IMR-90 (cell line): Measurements from ENCODE around the gene LGI2. TPM values are rescaled to one million over a fixed set of nuclear protein-coding genes. Genes with fewer than 3 reads are reported as not detected.

Experiments used
- ATAC-seq: fragments of 200-7000 bp; cut with Tn5 transposase; 2 replicates; pipeline ENCODE4 v1.9.1; 2020; ENCODE audit warnings: low read depth, mild to moderate bottlenecking, moderate library complexity
- BruUV-seq: library from RNA; stranded (reverse); fragments of 400-500 nt; replicated peaks from 2 replicates; lab custom pipeline; 2021; lab: Mats Ljungman, UMichigan
- CTCF ChIA-PET: fragments of 300-600 bp; formaldehyde crosslinking; extraction: SDS; loops from one replicate; lab custom pipeline; 2021; ENCODE audit warnings: antibody characterized with exemption; lab: Yijun Ruan, JAX
- POLR2A ChIA-PET: fragments of 300-600 bp; sonication (Branson Sonifier 250); formaldehyde crosslinking; loops from one replicate; lab custom pipeline; 2022; ENCODE audit warnings: antibody characterized with exemption; ENCODE audit not compliant: unreplicated experiment; lab: Charles Lee
- DNase-seq: peaks from one replicate; pipeline ENCODE4 v3.0.0; 2013
- H2AFZ ChIP-seq: replicated peaks from 2 replicates; pipeline ENCODE3; 2013; ENCODE audit warnings: low read length, mild to moderate bottlenecking; ENCODE audit not compliant: poor library complexity
- H2AK5ac ChIP-seq: 2 replicates; pipeline ENCODE4 v1.6.1; 2013; ENCODE audit warnings: low read depth, low read length, inconsistent platforms
- H2AK9ac ChIP-seq: replicated peaks from 2 replicates; pipeline ENCODE3; 2013; ENCODE audit warnings: mild to moderate bottlenecking, low read depth, low read length, moderate library complexity; ENCODE audit not compliant: poor library complexity
- H2BK120ac ChIP-seq: 2 replicates; pipeline ENCODE4 v1.6.1; 2013; ENCODE audit warnings: low read depth, low read length, inconsistent platforms
- H2BK15ac ChIP-seq: 3 replicates; pipeline ENCODE4 v1.6.1; 2013; ENCODE audit warnings: low read depth, low read length, inconsistent platforms
- H2BK20ac ChIP-seq: 2 replicates; pipeline ENCODE4 v1.6.1; 2013; ENCODE audit warnings: low read depth, mild to moderate bottlenecking, inconsistent platforms, low read length, moderate library complexity
- H2BK5ac ChIP-seq: 2 replicates; pipeline ENCODE4 v1.6.1; 2013; ENCODE audit warnings: mild to moderate bottlenecking, low read depth, low read length, inconsistent platforms; ENCODE audit not compliant: poor library complexity, severe bottlenecking
- H3K14ac ChIP-seq: replicated peaks from 2 replicates; pipeline ENCODE4 v1.6.1; 2013; ENCODE audit warnings: low read depth, low read length, inconsistent platforms
- H3K18ac ChIP-seq: 2 replicates; pipeline ENCODE4 v1.6.1; 2013; ENCODE audit warnings: low read depth, low read length, control low read depth
- H3K23ac ChIP-seq: 2 replicates; pipeline ENCODE4 v1.6.1; 2013; ENCODE audit warnings: low read depth, low read length, inconsistent platforms
- H3K27ac ChIP-seq: 2 replicates; pipeline ENCODE4 v1.5.1; 2013; ENCODE audit warnings: mild to moderate bottlenecking, control low read depth, low read length; ENCODE audit not compliant: insufficient read depth
- H3K27me3 ChIP-seq: 2 replicates; pipeline ENCODE4 v1.6.1; 2013; ENCODE audit warnings: low read length; ENCODE audit not compliant: control insufficient read depth, insufficient read depth
- H3K36me3 ChIP-seq: 2 replicates; pipeline ENCODE4 v1.6.1; 2013; ENCODE audit warnings: low read length, mixed read lengths; ENCODE audit not compliant: control insufficient read depth, insufficient read depth
- H3K4ac ChIP-seq: 2 replicates; pipeline ENCODE4 v1.6.1; 2013; ENCODE audit warnings: low read depth, low read length, inconsistent platforms
- H3K4me1 ChIP-seq: 2 replicates; pipeline ENCODE4 v1.6.1; 2013; ENCODE audit warnings: low read length, mixed read lengths; ENCODE audit not compliant: control insufficient read depth, insufficient read depth
- H3K4me2 ChIP-seq: 2 replicates; pipeline ENCODE4 v1.6.1; 2013; ENCODE audit warnings: low read depth, mild to moderate bottlenecking, control low read depth, low read length, moderate library complexity
- H3K4me3 ChIP-seq: 2 replicates; pipeline ENCODE4 v1.5.1; 2013; ENCODE audit warnings: low read depth, mild to moderate bottlenecking, control low read depth, low read length, moderate library complexity; ENCODE audit not compliant: insufficient read depth
- H3K56ac ChIP-seq: 2 replicates; pipeline ENCODE4 v1.6.1; 2013; ENCODE audit warnings: low read length, inconsistent platforms; ENCODE audit not compliant: insufficient read depth; ENCODE audit errors: extremely low read depth
- H3K79me1 ChIP-seq, 2 experiments: 2 replicates each; pipeline ENCODE4 v1.6.1; 2013; ENCODE audit warnings: low read length in 2 of 2, inconsistent platforms in 1 of 2, low read depth in 1 of 2
- H3K9ac ChIP-seq: 2 replicates; pipeline ENCODE4 v1.6.1; 2013; ENCODE audit warnings: low read depth, low read length, control low read depth
- H3K9me1 ChIP-seq: 2 replicates; pipeline ENCODE4 v1.6.1; 2013; ENCODE audit warnings: low read length, inconsistent platforms; ENCODE audit not compliant: insufficient read depth
- H3K9me3 ChIP-seq: 2 replicates; pipeline ENCODE4 v1.6.1; 2013; ENCODE audit warnings: low read length; ENCODE audit not compliant: control insufficient read depth, insufficient read depth
- H4K20me1 ChIP-seq: 2 replicates; pipeline ENCODE4 v1.6.1; 2013; ENCODE audit warnings: low read length, inconsistent platforms; ENCODE audit not compliant: insufficient read depth
- H4K5ac ChIP-seq: 2 replicates; pipeline ENCODE4 v1.6.1; 2013; ENCODE audit warnings: mild to moderate bottlenecking, low read depth, low read length, control low read depth
- H4K8ac ChIP-seq, 2 experiments: 2 replicates each; pipeline ENCODE4 v1.6.1; 2013; ENCODE audit warnings: low read depth in 2 of 2, low read length in 2 of 2, control low read depth in 1 of 2, inconsistent platforms in 1 of 2
- H4K91ac ChIP-seq: 2 replicates; pipeline ENCODE4 v1.6.1; 2013; ENCODE audit warnings: low read depth, low read length, inconsistent platforms; ENCODE audit not compliant: insufficient read depth
- BHLHE40 ChIP-seq: fragments of 150-350 bp; IDR thresholded peaks from 2 replicates; pipeline ENCODE4 v1.6.1; 2016; ENCODE audit warnings: mild to moderate bottlenecking, low read depth, low read length
- CEBPB ChIP-seq: IDR thresholded peaks from 2 replicates; pipeline ENCODE4 v1.6.1; 2012; ENCODE audit warnings: low read depth, low read length, improper control_type of control experiment
- CHD1 ChIP-seq: IDR thresholded peaks from 2 replicates; pipeline ENCODE4 v1.6.1; 2012; ENCODE audit warnings: low read depth, low read length, improper control_type of control experiment
- FOS ChIP-seq: fragments of 150-350 bp; IDR thresholded peaks from 2 replicates; pipeline ENCODE4 v1.6.1; 2016; ENCODE audit warnings: low read depth, low read length
- MAFK ChIP-seq: IDR thresholded peaks from 2 replicates; pipeline ENCODE4 v1.6.1; 2012; ENCODE audit warnings: low read depth, low read length, improper control_type of control experiment
- MAZ ChIP-seq: IDR thresholded peaks from 2 replicates; pipeline ENCODE4 v1.6.1; 2012; ENCODE audit warnings: low read depth, mild to moderate bottlenecking, low read length, improper control_type of control experiment, moderate library complexity, borderline replicate concordance
- RAD21 ChIP-seq: IDR thresholded peaks from 2 replicates; pipeline ENCODE4 v1.6.1; 2012; ENCODE audit warnings: low read length, improper control_type of control experiment
- RCOR1 ChIP-seq: IDR thresholded peaks from 2 replicates; pipeline ENCODE4 v1.6.1; 2012; ENCODE audit warnings: mild to moderate bottlenecking, low read length, improper control_type of control experiment; ENCODE audit not compliant: insufficient replicate concordance
- RFX5 ChIP-seq: IDR thresholded peaks from 2 replicates; pipeline ENCODE4 v1.8.0; 2012; ENCODE audit warnings: low read depth, mild to moderate bottlenecking, low read length, moderate library complexity
- WGBS, 2 experiments: methylation state at CpG; one replicate each; pipeline versions ENCODE4 v1.1.5 to v1.1.7; 2013; ENCODE audit warnings: missing lambda C conversion rate in 2 of 2; ENCODE audit not compliant: insufficient read length in 1 of 2; ENCODE audit errors: extremely low coverage in 2 of 2; 5-methylcytosine and 5-hydroxymethylcytosine counted together
- dilution Hi-C: fragments of 300-500 bp; cut with HindIII; formaldehyde crosslinking; loops from one replicate; pipeline ENCODE4 v1.14.3; 2018; ENCODE audit warnings: low sequenced_read_pairs; ENCODE audit not compliant: unreplicated experiment
- in situ Hi-C: fragments of 300-500 bp; cut with MboI; formaldehyde crosslinking; loops from 3 replicates; pipeline ENCODE4 v1.14.3; 2019; ENCODE audit warnings: low sequenced_read_pairs, inconsistent platforms, mixed read lengths
- intact Hi-C: fragments of 100-400 bp; cut with micrococcal nuclease; formaldehyde crosslinking; loops from 2 replicates; pipeline ENCODE4 v1.10.0; 2022
- polyA plus RNA-seq, 3 experiments: library from polyadenylated mRNA; depleted of rRNA; stranded (reverse); fragments of >200 nt; gene quantifications; 2 replicates each; pipeline ENCODE4 v1.2.3, GENCODE V29; 2012; ENCODE audit warnings: low replicate concordance in 1 of 3
- total RNA-seq: library from RNA; depleted of rRNA; stranded (reverse); fragments of >200 nt; gene quantifications from 2 replicates; pipeline ENCODE4 v1.2.3, GENCODE V29; 2012

LGI2 gene
- total and polyA plus RNA-seq, 2 of the 4 experiments (the other 2 are of a cell fraction) = not detected

- ChIA-PET CTCF (interaction anchor here (1.2 kb wide), 1 partner anchor 12 kb away, joined by 3 read pairs; no protein-coding TSS in a partner anchor), POLR2A (no interaction called here)
- no peak overlapping the region for H3K4ac ChIP-seq
- H2AFZ ChIP-seq = no peak overlapping the region
- no CpG with 5 or more reads among the region's 4 CpGs for WGBS, 2 experiments
- H2BK120ac ChIP-seq = no peak overlapping the region
- H2BK20ac ChIP-seq = no peak overlapping the region
- intact Hi-C loops = no loop called here
- H3K9me3 ChIP-seq = no peaks in the 10 kb centered on the region; the same call in 1 of the 2 replicates
- H3K36me3 ChIP-seq = no peaks in the 10 kb centered on the region
- no peak overlapping the region for H4K91ac ChIP-seq
- no peak overlapping the region for H3K4me3 ChIP-seq
- H2AK9ac ChIP-seq = no peak overlapping the region
- no peaks in the 10 kb centered on the region for H3K4me1 ChIP-seq
- H3K14ac ChIP-seq = no peak overlapping the region
- no peak overlapping the region for H3K56ac ChIP-seq
- no peak overlapping the region for H2BK15ac ChIP-seq
- no peak overlapping the region for H3K27ac ChIP-seq
- no peak overlapping the region for H3K9ac ChIP-seq
- TF ChIP-seq RAD21 (no peak), MAZ (no peak), CEBPB (no peak), RCOR1 (no peak), MAFK (no peak), CHD1 (no peak), FOS (no peak), RFX5 (no peak), BHLHE40 (no peak)
- dilution Hi-C loops = no loop called here
- H3K27me3 ChIP-seq = peaks cover 48% of the 10 kb centered on the region
- H3K4me2 ChIP-seq = no peak overlapping the region
- H4K5ac ChIP-seq = no peak overlapping the region
- no peak overlapping the region for H2BK5ac ChIP-seq
- H3K9me1 ChIP-seq = no peaks in the 10 kb centered on the region
- no peaks in the 10 kb centered on the region for H4K20me1 ChIP-seq
- H4K8ac ChIP-seq = no peak overlapping the region
- no peak overlapping the region for H2AK5ac ChIP-seq
- H3K79me1 ChIP-seq = no peaks in the 10 kb centered on the region
- DNase-seq (no peak), ATAC-seq (no peak)
- no TSS peak for BruUV-seq
- in situ Hi-C loops = no loop called here
- H3K23ac ChIP-seq = no peak overlapping the region
- H3K18ac ChIP-seq = no peak overlapping the region
Measured at GRCh38 chr4:25033526-25033925, 2.8 kb upstream of the LGI2 start.
